H9 (cell line): ENCODE data around the gene NMRAL1. TPM values are rescaled to one million over a fixed set of nuclear protein-coding genes. Genes with fewer than 3 reads are reported as not detected.

Source experiments
- DNase-seq: peaks from one replicate; pipeline ENCODE4 v3.0.0-alpha.2; 2017
- H2AFZ ChIP-seq: one replicate; pipeline ENCODE4 v1.6.1; 2013; ENCODE audit warnings: mild to moderate bottlenecking, low read length, control low read depth, moderate library complexity
- H2AK5ac ChIP-seq: 2 replicates; pipeline ENCODE4 v1.6.1; 2013; ENCODE audit warnings: low read length, control low read depth, mixed read lengths; ENCODE audit not compliant: insufficient read length
- H2BK120ac ChIP-seq: one replicate; pipeline ENCODE4 v1.6.1; 2013; ENCODE audit warnings: low read depth, mild to moderate bottlenecking, low read length, control low read depth, inconsistent platforms; ENCODE audit not compliant: poor library complexity, severe bottlenecking
- H2BK12ac ChIP-seq: 2 replicates; pipeline ENCODE4 v1.6.1; 2013; ENCODE audit warnings: low read length, control low read depth, mixed read lengths, low read depth; ENCODE audit not compliant: insufficient read length
- H2BK15ac ChIP-seq: 2 replicates; pipeline ENCODE4 v1.6.1; 2013; ENCODE audit warnings: low read depth, low read length, control low read depth
- H2BK20ac ChIP-seq: one replicate; pipeline ENCODE4 v1.6.1; 2013; ENCODE audit warnings: low read depth, mild to moderate bottlenecking, low read length, control low read depth, inconsistent platforms; ENCODE audit not compliant: poor library complexity, severe bottlenecking
- H2BK5ac ChIP-seq: 2 replicates; pipeline ENCODE4 v1.6.1; 2013; ENCODE audit warnings: low read length, control low read depth, mixed read lengths; ENCODE audit not compliant: insufficient read length
- H3K14ac ChIP-seq: 2 replicates; pipeline ENCODE4 v1.6.1; 2013; ENCODE audit warnings: low read length, control low read depth; ENCODE audit not compliant: insufficient read depth
- H3K18ac ChIP-seq: 2 replicates; pipeline ENCODE4 v1.6.1; 2013; ENCODE audit warnings: low read depth, mild to moderate bottlenecking, mixed read lengths, low read length, control low read depth; ENCODE audit not compliant: insufficient read length
- H3K23ac ChIP-seq: 2 replicates; pipeline ENCODE4 v1.6.1; 2013; ENCODE audit warnings: low read length, control low read depth, mixed read lengths, low read depth; ENCODE audit not compliant: insufficient read length
- H3K23me2 ChIP-seq: 2 replicates; pipeline ENCODE4 v1.6.1; 2013; ENCODE audit warnings: low read depth, mild to moderate bottlenecking, mixed read lengths, low read length, control low read depth; ENCODE audit not compliant: insufficient read length, poor library complexity, severe bottlenecking
- H3K27ac ChIP-seq: 2 replicates; pipeline ENCODE4 v1.5.1; 2013; ENCODE audit warnings: low read length, control low read depth, mixed read lengths, low read depth; ENCODE audit not compliant: insufficient read length
- H3K27me3 ChIP-seq: 2 replicates; pipeline ENCODE4 v1.6.1; 2013; ENCODE audit warnings: low read length, control low read depth, inconsistent platforms; ENCODE audit not compliant: insufficient read depth
- H3K4ac ChIP-seq: 2 replicates; pipeline ENCODE4 v1.6.1; 2013; ENCODE audit warnings: low read depth, mild to moderate bottlenecking, control low read depth, inconsistent platforms, low read length, moderate library complexity
- H3K4me1 ChIP-seq: 2 replicates; pipeline ENCODE4 v1.6.1; 2013; ENCODE audit warnings: low read length, control low read depth, inconsistent platforms; ENCODE audit not compliant: insufficient read depth
- H3K4me2 ChIP-seq: 2 replicates; pipeline ENCODE4 v1.6.1; 2013; ENCODE audit warnings: low read length, control low read depth, mixed read lengths; ENCODE audit not compliant: insufficient read length, insufficient read depth
- H3K56ac ChIP-seq: 2 replicates; pipeline ENCODE4 v1.6.1; 2013; ENCODE audit warnings: low read depth, mild to moderate bottlenecking, mixed read lengths, low read length, control low read depth; ENCODE audit not compliant: insufficient read length
- H3K79me1 ChIP-seq: 2 replicates; pipeline ENCODE4 v1.6.1; 2013; ENCODE audit warnings: low read depth, mild to moderate bottlenecking, moderate library complexity, low read length, control low read depth, inconsistent platforms; ENCODE audit not compliant: insufficient read depth, poor library complexity, severe bottlenecking
- H3K79me2 ChIP-seq: 2 replicates; pipeline ENCODE4 v1.6.1; 2013; ENCODE audit warnings: low read length, control low read depth, inconsistent platforms; ENCODE audit not compliant: insufficient read depth
- H3K9ac ChIP-seq: 2 replicates; pipeline ENCODE4 v1.6.1; 2013; ENCODE audit warnings: low read length, control low read depth, mixed read lengths; ENCODE audit not compliant: insufficient read length; ENCODE audit errors: extremely low read depth
- H3K9me3 ChIP-seq: one replicate; pipeline ENCODE4 v1.6.1; 2013; ENCODE audit warnings: low read depth, low read length, inconsistent platforms; ENCODE audit not compliant: control insufficient read depth
- H3T11ph ChIP-seq: one replicate; pipeline ENCODE4 v1.6.1; 2013; ENCODE audit warnings: mild to moderate bottlenecking, low read length, control low read depth, inconsistent platforms
- H4K20me1 ChIP-seq: one replicate; pipeline ENCODE4 v1.6.1; 2013; ENCODE audit not compliant: control insufficient read depth, insufficient read length, insufficient read depth
- H4K5ac ChIP-seq: 2 replicates; pipeline ENCODE4 v1.6.1; 2013; ENCODE audit warnings: low read depth, mild to moderate bottlenecking, mixed read lengths, low read length, control low read depth; ENCODE audit not compliant: insufficient read length
- H4K8ac ChIP-seq: replicated peaks from 2 replicates; pipeline ENCODE4 v1.6.1; 2013; ENCODE audit warnings: low read length, control low read depth, mixed read lengths, low read depth; ENCODE audit not compliant: insufficient read length
- H4K91ac ChIP-seq: 2 replicates; pipeline ENCODE4 v1.6.1; 2013; ENCODE audit warnings: low read depth, mild to moderate bottlenecking, moderate library complexity, mixed read lengths, low read length, control low read depth; ENCODE audit not compliant: insufficient read length
- H3K27ac Mint-ChIP-seq, 3 experiments: 2 replicates in 2 of 3; 3 replicates in 1 of 3; pipeline ENCODE4 v1.8.0; 2020 to 2021; ENCODE audit warnings: mixed read lengths in 3 of 3, mild to moderate bottlenecking in 1 of 3, moderate library complexity in 1 of 3
- H3K27me3 Mint-ChIP-seq: 2 replicates; pipeline ENCODE4 v1.8.0; 2021; ENCODE audit warnings: low read depth, mild to moderate bottlenecking, moderate library complexity, mixed read lengths
- H3K36me3 Mint-ChIP-seq, 3 experiments: 2 replicates in 2 of 3; 3 replicates in 1 of 3; pipeline ENCODE4 v1.8.0; 2020 to 2021; ENCODE audit warnings: low read depth in 3 of 3, mixed read lengths in 3 of 3; ENCODE audit not compliant: insufficient read depth in 1 of 3
- H3K4me1 Mint-ChIP-seq, 2 experiments: 2 replicates each; pipeline ENCODE4 v1.8.0; 2020; ENCODE audit warnings: mixed read lengths in 2 of 2
- H3K4me3 Mint-ChIP-seq, 2 experiments: 2 replicates in 1 of 2; 3 replicates in 1 of 2; pipeline ENCODE4 v1.8.0; 2020 to 2021; ENCODE audit warnings: mild to moderate bottlenecking in 2 of 2, mixed read lengths in 2 of 2, moderate library complexity in 1 of 2
- H3K9me3 Mint-ChIP-seq, 2 experiments: 2 replicates in 1 of 2; 3 replicates in 1 of 2; pipeline ENCODE4 v1.8.0; 2020; ENCODE audit warnings: mild to moderate bottlenecking in 2 of 2, mixed read lengths in 2 of 2, moderate library complexity in 1 of 2
- WGBS: extraction: QIAGEN DNeasy Blood & Tissue Kit; methylation state at CpG from one replicate; pipeline ENCODE4 v1.1.7; 2013; ENCODE audit warnings: missing lambda C conversion rate, low lambda C conversion rate, mixed read lengths; ENCODE audit not compliant: insufficient read length; ENCODE audit errors: extremely low coverage; 5-methylcytosine and 5-hydroxymethylcytosine counted together
- total RNA-seq: library from RNA; stranded (reverse); gene quantifications from 2 replicates; pipeline ENCODE4 v1.2.1, GENCODE V29; 2021
- TF ChIP-seq, protein P1 (sequence below): fragments of 200-600 bp; sonication (generic); conservative IDR thresholded peaks from 3 replicates; pipeline ENCODE4 v1.8.0; 2021; ENCODE audit warnings: antibody characterized with exemption, mild to moderate bottlenecking

The NMRAL1 gene
- total RNA-seq, 1 experiment from 2014 or later, result 78.9 TPM

DNA sequence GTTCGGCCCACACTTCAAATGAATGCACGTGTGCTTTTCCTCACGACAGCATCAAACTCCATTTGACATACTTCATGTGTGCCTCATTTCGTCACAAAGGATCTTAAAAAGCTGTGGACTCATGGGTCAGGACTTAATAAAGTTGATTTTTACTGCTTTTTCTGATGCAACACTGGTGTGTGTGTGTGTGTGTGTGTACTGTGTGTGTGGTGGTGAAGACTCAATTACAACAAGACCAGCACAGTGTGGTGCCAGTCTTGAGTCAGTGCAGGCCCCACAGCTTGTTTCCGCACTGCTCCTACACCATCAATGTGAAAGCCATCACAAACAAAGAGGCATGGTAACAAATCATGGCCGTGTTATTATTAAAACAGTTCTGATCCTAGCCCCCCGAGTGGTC, 46.5 kb upstream of the NMRAL1 start:
- Histone ChIP-seq H4K8ac (no peak overlapping the region), H2BK120ac (no peak overlapping the region), H3K79me2 (0 out of 2 replicates have a peak, but pooled peaks cover 2% of the 10 kb centered on the region), H3K79me1 (no peaks in the 10 kb centered on the region), H4K91ac (no peak overlapping the region), H2BK12ac (no peak overlapping the region), H3K27ac (no peak overlapping the region), H3K9ac (no peak overlapping the region), H3K14ac (no peak overlapping the region; the same call in 1 of the 2 replicates), H3K4me2 (no peak overlapping the region), H3K27me3 (no peaks in the 10 kb centered on the region), H3K9me3 (no peaks in the 10 kb centered on the region), H3T11ph (no peak overlapping the region), H2AK5ac (no peak overlapping the region), H3K18ac (no peak overlapping the region), H3K23ac (no peak overlapping the region), H3K4me1 (0 out of 2 replicates have a peak, but pooled peaks cover 3% of the 10 kb centered on the region), H2BK5ac (no peak overlapping the region), H3K56ac (no peak overlapping the region), H3K4ac (no peak overlapping the region), H4K5ac (no peak overlapping the region), H2AFZ (no peak overlapping the region), H4K20me1 (no peaks in the 10 kb centered on the region), H2BK15ac (no peak overlapping the region), H2BK20ac (no peak overlapping the region), H3K23me2 (no peaks in the 10 kb centered on the region)
- TF ChIP-seq, protein P1, sequence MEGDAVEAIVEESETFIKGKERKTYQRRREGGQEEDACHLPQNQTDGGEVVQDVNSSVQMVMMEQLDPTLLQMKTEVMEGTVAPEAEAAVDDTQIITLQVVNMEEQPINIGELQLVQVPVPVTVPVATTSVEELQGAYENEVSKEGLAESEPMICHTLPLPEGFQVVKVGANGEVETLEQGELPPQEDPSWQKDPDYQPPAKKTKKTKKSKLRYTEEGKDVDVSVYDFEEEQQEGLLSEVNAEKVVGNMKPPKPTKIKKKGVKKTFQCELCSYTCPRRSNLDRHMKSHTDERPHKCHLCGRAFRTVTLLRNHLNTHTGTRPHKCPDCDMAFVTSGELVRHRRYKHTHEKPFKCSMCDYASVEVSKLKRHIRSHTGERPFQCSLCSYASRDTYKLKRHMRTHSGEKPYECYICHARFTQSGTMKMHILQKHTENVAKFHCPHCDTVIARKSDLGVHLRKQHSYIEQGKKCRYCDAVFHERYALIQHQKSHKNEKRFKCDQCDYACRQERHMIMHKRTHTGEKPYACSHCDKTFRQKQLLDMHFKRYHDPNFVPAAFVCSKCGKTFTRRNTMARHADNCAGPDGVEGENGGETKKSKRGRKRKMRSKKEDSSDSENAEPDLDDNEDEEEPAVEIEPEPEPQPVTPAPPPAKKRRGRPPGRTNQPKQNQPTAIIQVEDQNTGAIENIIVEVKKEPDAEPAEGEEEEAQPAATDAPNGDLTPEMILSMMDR, result no peak
- H3K27me3 Mint-ChIP-seq, result peaks cover 2% of the 10 kb centered on the region; the same call in 1 of the 2 replicates
- peaks cover 0 to 4% (median 0%) of the 10 kb centered on the region in 3 experiments; a peak in 3 of 7 replicates for H3K36me3 Mint-ChIP-seq
- H3K27ac Mint-ChIP-seq, result peak overlapping the region; percentile 53 to 68 (median 61); a peak in 3 of 7 replicates
- no CpG with 5 or more reads among the region's 7 CpGs for WGBS
- no peaks in the 10 kb centered on the region for H3K9me3 Mint-ChIP-seq
- no peak overlapping the region for H3K4me3 Mint-ChIP-seq
- DNase-seq, result no peak
- peaks cover 38 to 57% of the 10 kb centered on the region in 2 experiments for H3K4me1 Mint-ChIP-seq
